GM12874 (cell line): ENCODE data around the gene ATG16L2.

Experiments
- TF ChIP-seq, protein P1 (sequence below): IDR thresholded peaks from 2 replicates; pipeline ENCODE4 v1.5.1; 2011; ENCODE audit warnings: low read depth, mild to moderate bottlenecking, control low read depth, low read length, moderate library complexity; ENCODE audit not compliant: insufficient read depth

Gene ATG16L2

DNA sequence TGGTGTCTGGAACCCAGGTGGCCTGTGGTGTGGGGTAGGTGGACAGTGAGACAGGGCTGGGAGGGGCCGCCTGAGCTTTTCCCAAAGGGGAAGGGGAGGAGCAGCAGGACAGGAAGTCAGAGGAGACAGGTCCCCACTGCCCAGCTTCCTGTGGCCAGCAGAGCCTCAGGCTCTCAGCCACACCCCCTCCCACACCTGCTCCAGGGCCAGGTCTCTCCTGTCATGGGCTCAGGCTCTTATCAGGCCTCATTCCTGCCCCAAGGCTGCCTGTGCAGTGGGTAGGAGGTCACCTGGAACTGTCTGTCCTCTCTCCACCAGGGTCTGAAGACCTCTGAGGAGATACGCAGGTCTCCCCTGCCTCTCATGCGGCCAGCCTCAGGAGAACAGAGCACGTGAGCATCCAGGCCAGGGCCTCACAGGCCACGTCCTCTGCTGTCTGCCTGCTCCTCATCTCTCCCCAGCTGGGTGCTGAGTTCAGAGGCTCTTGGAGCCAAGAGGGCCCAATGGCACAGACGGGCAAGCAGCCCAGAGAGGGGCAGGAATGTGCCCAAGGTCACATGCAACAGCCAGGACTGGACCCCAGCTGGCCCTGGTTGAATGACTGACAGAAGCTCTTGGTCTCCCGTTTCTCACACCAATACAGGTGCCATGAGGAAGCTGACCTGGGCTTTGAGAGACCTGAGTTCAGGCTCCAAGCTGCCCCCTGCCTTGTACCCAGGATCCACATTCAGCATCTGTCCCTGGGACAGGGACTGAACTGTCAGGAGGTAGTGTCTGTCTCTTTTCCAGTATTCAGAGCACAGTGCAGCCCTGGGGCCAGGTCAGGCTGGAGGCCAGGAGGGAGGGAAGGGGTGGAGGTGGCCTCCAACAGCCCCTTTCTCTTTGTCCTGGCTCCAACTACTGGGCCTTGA, 37.1 kb upstream of the ATG16L2 start:
- TF ChIP-seq, protein P1, sequence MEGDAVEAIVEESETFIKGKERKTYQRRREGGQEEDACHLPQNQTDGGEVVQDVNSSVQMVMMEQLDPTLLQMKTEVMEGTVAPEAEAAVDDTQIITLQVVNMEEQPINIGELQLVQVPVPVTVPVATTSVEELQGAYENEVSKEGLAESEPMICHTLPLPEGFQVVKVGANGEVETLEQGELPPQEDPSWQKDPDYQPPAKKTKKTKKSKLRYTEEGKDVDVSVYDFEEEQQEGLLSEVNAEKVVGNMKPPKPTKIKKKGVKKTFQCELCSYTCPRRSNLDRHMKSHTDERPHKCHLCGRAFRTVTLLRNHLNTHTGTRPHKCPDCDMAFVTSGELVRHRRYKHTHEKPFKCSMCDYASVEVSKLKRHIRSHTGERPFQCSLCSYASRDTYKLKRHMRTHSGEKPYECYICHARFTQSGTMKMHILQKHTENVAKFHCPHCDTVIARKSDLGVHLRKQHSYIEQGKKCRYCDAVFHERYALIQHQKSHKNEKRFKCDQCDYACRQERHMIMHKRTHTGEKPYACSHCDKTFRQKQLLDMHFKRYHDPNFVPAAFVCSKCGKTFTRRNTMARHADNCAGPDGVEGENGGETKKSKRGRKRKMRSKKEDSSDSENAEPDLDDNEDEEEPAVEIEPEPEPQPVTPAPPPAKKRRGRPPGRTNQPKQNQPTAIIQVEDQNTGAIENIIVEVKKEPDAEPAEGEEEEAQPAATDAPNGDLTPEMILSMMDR, result no peak

DNA sequence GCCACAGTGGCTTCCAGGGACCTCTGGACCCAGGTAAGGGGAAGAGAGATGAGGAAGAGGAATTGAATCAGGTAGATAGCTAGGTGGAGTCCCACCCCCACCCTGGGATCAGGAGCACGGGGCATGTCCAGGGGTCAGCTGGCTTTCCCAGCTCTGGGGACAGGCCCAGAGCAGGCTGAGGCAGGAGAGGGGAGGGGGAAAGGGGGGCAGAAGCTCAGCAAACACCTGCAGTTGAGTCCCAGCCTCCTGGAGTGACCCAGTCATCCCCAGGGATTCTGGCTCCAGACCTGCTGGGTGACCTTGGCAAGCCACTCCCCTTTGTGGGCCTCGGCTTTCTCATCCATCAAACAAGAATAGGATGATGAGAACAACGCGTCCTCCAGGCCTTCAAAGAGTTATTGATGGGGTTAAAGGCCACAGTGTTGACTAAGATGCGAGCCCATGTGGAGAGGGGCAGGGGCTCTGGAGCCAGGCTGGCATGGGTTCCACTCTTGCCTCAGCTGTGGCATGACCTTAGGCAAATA, 36.4 kb upstream of the ATG16L2 start:
- TF ChIP-seq, protein P1, result no peak

DNA sequence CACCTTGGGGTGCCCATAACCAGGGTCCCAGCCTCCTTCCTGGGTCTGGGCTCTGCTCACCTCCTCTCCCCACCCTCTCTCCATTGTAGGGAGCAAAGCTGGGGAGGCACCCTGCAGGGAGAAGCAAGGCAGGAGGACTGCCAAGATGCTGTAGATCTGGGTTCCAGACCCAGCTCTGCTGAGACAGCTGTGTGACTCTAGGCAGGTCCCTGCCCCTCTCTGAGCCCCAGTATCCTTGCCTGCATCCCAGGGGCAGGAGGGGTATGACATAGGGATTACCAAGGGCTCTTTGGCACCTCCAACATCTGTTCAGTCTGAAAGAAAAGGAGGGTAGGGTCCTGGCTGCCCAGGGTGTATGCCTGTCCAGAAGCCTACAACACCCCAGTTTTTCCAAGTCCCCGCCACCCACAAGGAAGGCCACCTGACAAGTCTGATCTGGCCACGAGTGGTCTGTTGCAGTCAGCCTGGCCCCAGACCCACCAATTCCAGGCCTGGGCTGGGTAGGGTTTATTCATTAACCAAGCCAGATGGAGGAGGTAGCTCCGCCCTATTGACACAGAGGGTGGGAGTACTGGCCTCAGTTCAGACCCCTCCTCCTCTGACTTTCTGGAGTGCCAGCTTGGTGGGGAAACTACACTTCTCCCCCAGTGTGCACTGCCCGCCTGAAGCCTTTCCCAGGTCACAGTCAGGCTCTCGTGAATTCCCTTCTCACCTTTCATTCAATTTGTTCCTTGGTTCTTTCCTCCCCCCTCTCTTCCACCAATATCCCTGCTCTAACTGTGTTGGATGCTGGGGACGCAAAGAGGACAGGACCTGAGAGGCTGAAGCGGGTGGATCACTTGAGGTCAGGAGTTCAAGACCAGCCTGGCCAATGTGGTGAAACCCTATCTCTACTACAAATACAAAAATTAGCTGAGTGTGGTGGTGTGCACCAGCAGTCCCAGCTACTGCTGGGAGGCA, 35.4 kb upstream of the ATG16L2 start:
- TF ChIP-seq, protein P1, result no peak

DNA sequence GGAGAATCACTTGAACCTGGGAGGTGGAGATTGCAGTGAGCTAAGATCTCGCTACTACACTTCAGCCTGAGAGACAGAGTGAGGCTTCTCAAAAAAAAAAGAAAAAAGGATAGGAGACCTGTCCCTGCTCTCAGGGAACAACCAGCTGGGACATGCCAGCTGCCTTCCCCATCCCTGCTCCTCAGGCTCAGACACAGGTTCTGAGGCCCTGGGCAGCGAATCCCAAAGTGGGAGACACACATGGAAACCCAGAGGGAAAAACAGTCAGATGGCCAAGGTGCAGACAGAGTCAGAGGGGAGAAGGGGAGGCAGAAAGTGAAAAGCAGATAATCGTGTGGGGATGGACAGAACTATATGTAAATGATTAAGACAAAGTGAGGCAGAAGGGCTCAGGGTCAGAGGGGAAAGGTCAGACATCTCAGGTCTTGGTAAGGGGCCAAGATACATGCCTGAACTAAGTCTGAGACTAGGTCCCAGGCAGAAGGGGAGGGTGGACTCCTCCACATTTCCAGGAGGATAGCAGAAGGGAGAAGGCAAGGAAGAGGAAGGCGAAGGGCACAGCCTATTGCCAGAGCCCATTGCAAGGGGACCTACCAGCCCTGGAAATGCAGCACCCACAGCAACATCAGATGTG, 34.6 kb upstream of the ATG16L2 start:
- TF ChIP-seq, protein P1, result no peak

DNA sequence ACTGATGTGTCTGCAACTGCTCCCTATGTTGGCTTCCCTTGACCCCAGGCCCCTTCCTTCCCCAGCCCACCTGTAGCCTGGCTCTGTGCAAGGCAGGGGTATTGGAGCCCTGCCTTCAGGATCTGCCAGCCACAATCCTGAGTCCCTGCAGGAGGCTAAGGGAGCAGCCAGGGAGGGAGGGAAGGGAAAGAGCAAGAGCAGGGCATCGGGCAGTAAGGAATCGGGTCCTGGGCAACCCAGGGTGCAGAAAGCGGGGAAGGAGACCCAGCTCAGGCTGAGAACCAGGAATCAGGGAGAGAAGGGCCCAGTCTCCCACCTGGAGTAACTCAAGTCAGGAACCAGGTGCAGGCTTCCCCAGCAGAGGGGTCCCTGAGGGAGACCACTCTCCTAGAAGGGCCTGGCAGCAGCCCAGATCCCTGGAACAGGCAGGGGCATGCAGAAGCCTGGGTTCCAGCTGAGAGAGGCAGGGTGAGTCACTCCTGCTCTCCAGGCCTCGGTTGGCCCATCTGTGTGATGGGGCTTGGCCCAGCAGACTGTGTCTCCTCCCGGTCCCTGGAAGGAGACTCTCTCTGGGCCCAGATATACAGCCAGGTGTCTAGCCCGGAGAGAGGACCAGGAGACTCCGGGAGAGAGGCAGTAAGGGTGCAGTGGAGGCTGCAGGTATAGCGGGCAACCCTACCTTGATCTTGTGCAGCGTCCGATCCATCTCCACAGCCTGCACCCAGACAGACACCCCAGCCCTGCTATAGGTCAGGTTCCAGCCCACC, 33.7 kb upstream of the ATG16L2 start:
- TF ChIP-seq, protein P1, result no peak

DNA sequence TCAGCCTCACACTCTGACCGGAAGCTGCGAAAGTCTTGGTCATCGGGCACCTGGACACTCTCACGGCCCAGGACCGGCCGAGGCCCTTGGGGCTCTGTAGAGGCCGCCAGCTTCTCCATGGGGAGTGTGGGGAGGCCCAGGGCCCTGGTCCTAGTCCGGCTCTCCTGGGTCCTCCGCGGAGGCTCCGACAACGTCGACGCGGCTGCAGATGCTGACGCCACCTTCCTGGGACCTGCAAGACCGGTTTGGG, 33.2 kb upstream of the ATG16L2 start:
- TF ChIP-seq, protein P1, result no peak
